HepG2 (cell line): ENCODE results near the gene EZH1. TPM values are rescaled to one million over a fixed set of nuclear protein-coding genes. Genes with fewer than 3 reads are reported as not detected.

Source experiments
- ETS1 ChIP-seq: sonication (generic); formaldehyde crosslinking; IDR thresholded peaks from 2 replicates; pipeline ENCODE4 v1.4.0; 2020; ENCODE audit warnings: missing genetic modification reagents
- HCFC1 ChIP-seq: fragments of 150-350 bp; IDR thresholded peaks from 2 replicates; pipeline ENCODE4 v1.6.1; 2014; ENCODE audit warnings: low read depth, low read length
- HHEX ChIP-seq: IDR thresholded peaks from 2 replicates; pipeline ENCODE4 v1.6.1; 2016; ENCODE audit warnings: control low read depth
- KAT8 ChIP-seq: IDR thresholded peaks from 2 replicates; pipeline ENCODE4 v1.6.1; 2016; ENCODE audit warnings: missing genetic modification reagents, missing compliant biosample characterization
- KDM5A ChIP-seq: fragments of 200-600 bp; sonication (generic); IDR thresholded peaks from 2 replicates; pipeline ENCODE4 v1.7.0; 2018; ENCODE audit warnings: antibody characterized with exemption, mild to moderate bottlenecking, low read length, borderline replicate concordance
- KLF12 ChIP-seq: sonication (generic); formaldehyde crosslinking; IDR thresholded peaks from 2 replicates; pipeline ENCODE4 v1.4.0; 2020; ENCODE audit warnings: missing genetic modification reagents, borderline replicate concordance
- MTERF4 ChIP-seq: sonication (generic); formaldehyde crosslinking; IDR thresholded peaks from 2 replicates; pipeline ENCODE4 v1.8.0; 2023; ENCODE audit warnings: mild to moderate bottlenecking, missing genetic modification reagents
- MZF1 ChIP-seq: sonication (generic); formaldehyde crosslinking; IDR thresholded peaks from 2 replicates; pipeline ENCODE4 v1.8.1; 2023; ENCODE audit warnings: mild to moderate bottlenecking, missing genetic modification reagents, borderline replicate concordance
- NAIF1 ChIP-seq: sonication (generic); formaldehyde crosslinking; IDR thresholded peaks from 2 replicates; pipeline ENCODE4 v1.5.0; 2020; ENCODE audit warnings: mild to moderate bottlenecking, missing genetic modification reagents, borderline replicate concordance
- PHF21A ChIP-seq: sonication (generic); formaldehyde crosslinking; IDR thresholded peaks from 2 replicates; pipeline ENCODE4 v1.5.0; 2020; ENCODE audit warnings: mild to moderate bottlenecking, missing genetic modification reagents
- RNF219 ChIP-seq: sonication (generic); formaldehyde crosslinking; IDR thresholded peaks from 2 replicates; pipeline ENCODE4 v1.5.0; 2020; ENCODE audit warnings: mild to moderate bottlenecking, missing genetic modification reagents
- SKIL ChIP-seq: sonication (generic); formaldehyde crosslinking; IDR thresholded peaks from 2 replicates; pipeline ENCODE4 v1.8.0; 2022; ENCODE audit warnings: missing genetic modification reagents, mild to moderate bottlenecking, moderate library complexity, borderline replicate concordance
- TCF12 ChIP-seq, 2 experiments: fragments of 450-650 bp in 1 of 2; sonication (generic) in 1 of 2; formaldehyde crosslinking in 1 of 2; IDR thresholded peaks; 2 replicates each; pipeline versions ENCODE4 v1.6.1 to v1.8.0; 2017 to 2022; ENCODE audit warnings: antibody characterized with exemption in 1 of 2, mild to moderate bottlenecking in 1 of 2, missing genetic modification reagents in 1 of 2, moderate library complexity in 1 of 2
- ZNF251 ChIP-seq: sonication (generic); formaldehyde crosslinking; IDR thresholded peaks from 2 replicates; pipeline ENCODE4 v1.9.0; 2021; ENCODE audit warnings: mild to moderate bottlenecking, missing genetic modification reagents
- ZNF431 ChIP-seq: sonication (generic); formaldehyde crosslinking; IDR thresholded peaks from 2 replicates; pipeline ENCODE4 v1.9.0; 2022; ENCODE audit warnings: missing genetic modification reagents, low read depth, mild to moderate bottlenecking, borderline replicate concordance
- ZNF577 ChIP-seq: sonication (generic); formaldehyde crosslinking; IDR thresholded peaks from 2 replicates; pipeline ENCODE4 v1.4.0; 2020; ENCODE audit warnings: mild to moderate bottlenecking, low read depth, missing genetic modification reagents, borderline replicate concordance
- ZNF687 ChIP-seq: sonication (generic); formaldehyde crosslinking; IDR thresholded peaks from 2 replicates; pipeline ENCODE4 v1.5.1; 2020; ENCODE audit warnings: mild to moderate bottlenecking, missing genetic modification reagents, moderate library complexity
- polyA plus RNA-seq, 8 experiments: library from polyadenylated mRNA; depleted of rRNA in 3 of 8; stranded (reverse) in 7 of 8; unstranded in 1 of 8; fragments of >200 nt; fragmentation: Illumina TruSeq in 4 of 8; extraction: Trizol in 4 of 8; gene quantifications; 2 replicates each; pipeline versions ENCODE4 v1.2.1 to v1.2.3, GENCODE V29; 2011 to 2016; ENCODE audit warnings: low read depth in 4 of 8, missing spikeins in 1 of 8, mixed read lengths in 1 of 8; ENCODE audit not compliant: insufficient read depth in 1 of 8
- total RNA-seq, 5 experiments: library from RNA; depleted of rRNA; stranded (reverse); fragments of >200 nt; fragmentation: Illumina TruSeq; extraction: Trizol; gene quantifications; 2 replicates each; pipeline ENCODE4 v1.2.3, GENCODE V29; 2016; ENCODE audit warnings: low read depth in 1 of 5

Gene EZH1
- total and polyA plus RNA-seq, 2 of the 13 experiments (the other 11 are each of a cell fraction or from before 2014, with no cell fraction given): 11.6 to 24.0 TPM

GRCh38 chr17:42677921-42678781 lies 66.7 kb downstream of the EZH1 start (continued):
- TF ChIP-seq NAIF1 (CRISPR knock-in tag): no peak
- TF ChIP-seq SKIL (CRISPR knock-in tag): no peak
- peak; percentile 65; the same call in 1 of the 2 replicates for TF ChIP-seq PHF21A (CRISPR knock-in tag)
- no peak for TF ChIP-seq MZF1 (CRISPR knock-in tag)
- peak; percentile 80; the same call in 1 of the 2 replicates for TF ChIP-seq RNF219 (CRISPR knock-in tag)
- TF ChIP-seq HCFC1: no peak
- TF ChIP-seq ETS1 (CRISPR knock-in tag): no peak
- TF ChIP-seq ZNF687: peak; percentile 71
- no peak for TF ChIP-seq ZNF251
- TF ChIP-seq HHEX (CRISPR knock-in tag): no peak
- TF ChIP-seq ZNF577 (CRISPR knock-in tag): no peak
- peak; percentile 63; the same call in 1 of the 2 replicates for TF ChIP-seq KDM5A
- peak; percentile 74; the same call in 1 of the 2 replicates for TF ChIP-seq KLF12
- no peak for TF ChIP-seq MTERF4 (CRISPR knock-in tag)
- TF ChIP-seq KAT8 (CRISPR knock-in tag): peak; percentile 72; the same call in 1 of the 2 replicates
- 0 out of 2 replicates have a peak, but pooled peaks have one; percentile 72 for TF ChIP-seq ZNF431
- TF ChIP-seq TCF12 (IDR thresholded peaks at IDR 0.05): no peak
- no peak for TF ChIP-seq TCF12 (CRISPR knock-in tag; IDR thresholded peaks at IDR 0.05)
